Measurements from ENCODE around the gene EMD. TPM values are rescaled to one million over a fixed set of nuclear protein-coding genes. Genes with fewer than 3 reads are reported as not detected.
A peak's percentile ranks its signal among the peaks of the same experiment; 100 is the strongest.

EMD gene
- total RNA-seq, 1 donor = 39.3 TPM

DNA sequence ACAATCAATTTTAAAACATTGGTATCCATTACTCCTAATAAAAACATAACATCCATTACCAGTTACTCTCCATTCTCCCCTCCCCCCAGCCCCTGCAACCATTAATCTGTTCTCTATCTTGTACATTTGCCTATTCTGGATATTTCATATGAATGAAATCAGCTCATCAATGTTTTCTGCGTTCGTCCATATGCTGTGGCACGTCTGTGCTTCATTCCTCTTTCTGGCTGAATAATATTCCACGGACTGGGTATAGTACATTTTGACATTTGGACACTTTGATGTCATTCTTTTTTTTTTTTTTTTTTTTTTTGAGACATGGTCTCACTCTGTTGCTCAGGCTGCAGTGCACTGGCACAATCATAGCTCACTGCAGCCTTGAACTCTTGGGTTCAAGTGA is 24.8 kb downstream of the EMD start:
- no peaks in the 10 kb centered on the region for H3K27me3 ChIP-seq (ENCODE audit: insufficient read depth, low read length)
- peaks cover 22% of the 10 kb centered on the region for H3K4me1 ChIP-seq (ENCODE audit: insufficient read depth, low read length)
- no peak overlapping the region for H3K4me3 ChIP-seq (ENCODE audit: low read length)
- H3K9me3 ChIP-seq (ENCODE audit: low read depth, low read length) = no peaks in the 10 kb centered on the region

DNA sequence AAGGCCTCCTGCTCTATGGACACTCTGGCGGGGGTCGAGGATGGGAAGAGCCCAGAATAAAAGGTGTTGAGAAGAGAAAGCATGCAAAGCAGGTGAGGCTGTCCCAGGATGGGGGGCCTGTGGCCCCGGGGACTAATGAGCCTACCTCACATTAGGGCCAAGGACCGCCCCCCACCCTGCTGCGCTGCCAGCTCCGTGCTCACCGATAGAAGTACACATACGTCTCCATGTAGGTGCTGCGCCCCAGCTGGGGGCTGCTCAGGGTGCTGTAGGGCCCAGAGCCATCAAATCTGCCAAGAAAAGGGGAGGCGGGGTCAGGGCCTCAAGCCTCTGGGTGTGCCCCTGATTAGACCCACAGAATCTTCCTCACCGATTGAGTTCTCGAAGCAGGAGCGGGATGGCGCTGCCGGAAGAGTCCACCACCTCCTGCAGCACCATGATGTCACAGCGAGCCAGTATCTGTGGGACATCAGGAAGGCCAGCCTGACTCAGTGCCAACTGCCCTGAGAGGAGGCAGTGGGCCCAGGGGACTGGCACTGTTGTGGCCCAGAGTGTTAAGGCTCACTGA is 25.6 kb downstream of the EMD start:
- Histone ChIP-seq H3K27me3 (ENCODE audit: insufficient read depth, low read length) (no peaks in the 10 kb centered on the region), H3K9me3 (ENCODE audit: low read depth, low read length) (no peaks in the 10 kb centered on the region), H3K4me3 (ENCODE audit: low read length) (no peak overlapping the region), H3K4me1 (ENCODE audit: insufficient read depth, low read length) (peaks cover 17% of the 10 kb centered on the region)

- Histone ChIP-seq H3K4me1 (ENCODE audit: insufficient read depth, low read length) (peaks cover 31% of the 10 kb centered on the region), H3K27me3 (ENCODE audit: insufficient read depth, low read length) (no peaks in the 10 kb centered on the region), H3K4me3 (ENCODE audit: low read length) (peak overlapping the region; percentile 38), H3K9me3 (ENCODE audit: low read depth, low read length) (no peaks in the 10 kb centered on the region)
These were observed 29.6 kb downstream of the EMD start for GRCh38 chrX:154408659-154409221.

DNA sequence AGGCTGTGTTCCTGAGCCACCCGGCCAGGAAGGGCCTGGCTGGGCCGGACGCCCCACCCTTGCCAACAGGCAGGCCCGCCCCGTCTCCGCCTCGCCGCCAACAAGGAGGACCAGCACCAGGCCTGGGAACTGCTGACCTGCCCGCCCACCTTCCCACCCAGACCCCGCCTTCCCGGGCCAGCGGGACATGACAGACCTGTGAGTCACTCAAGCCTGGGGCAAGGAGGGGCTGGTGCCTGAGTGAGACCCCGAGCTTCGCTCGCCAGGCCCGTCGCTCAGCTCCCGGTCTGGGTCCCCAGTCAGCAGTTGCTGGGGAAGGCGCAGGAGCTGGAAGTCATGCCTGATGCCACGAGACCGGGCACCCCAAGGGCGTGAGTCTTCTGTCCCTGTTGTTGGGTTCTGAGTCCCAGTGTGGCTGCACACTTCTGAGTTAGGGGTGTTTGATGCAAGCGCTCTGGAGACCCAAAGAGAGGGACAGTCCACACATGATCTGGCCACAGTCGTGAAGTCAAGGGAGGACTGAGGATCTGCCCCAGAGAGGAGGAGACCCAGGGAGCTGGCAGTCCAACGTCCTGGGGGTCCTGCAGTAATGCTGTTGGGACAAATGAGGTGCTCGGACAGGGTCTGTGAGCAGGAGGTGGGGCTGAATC is 30.3 kb downstream of the EMD start, which contains the start of gene DNASE1L1:
Gene DNASE1L1, minus strand, starts transcription at position 33 of the 650 bp plus-strand sequence. CDS start 3,686 bp downstream, outside the sequence.
- H3K9me3 ChIP-seq (ENCODE audit: low read depth, low read length) = no peaks in the 10 kb centered on the region
- H3K4me3 ChIP-seq (ENCODE audit: low read length) = peak within 1 kb of the TSS; percentile 38
- no peaks in the 10 kb centered on the region for H3K27me3 ChIP-seq (ENCODE audit: insufficient read depth, low read length)
- H3K4me1 ChIP-seq (ENCODE audit: insufficient read depth, low read length) = peaks cover 31% of the 10 kb centered on the region

DNA sequence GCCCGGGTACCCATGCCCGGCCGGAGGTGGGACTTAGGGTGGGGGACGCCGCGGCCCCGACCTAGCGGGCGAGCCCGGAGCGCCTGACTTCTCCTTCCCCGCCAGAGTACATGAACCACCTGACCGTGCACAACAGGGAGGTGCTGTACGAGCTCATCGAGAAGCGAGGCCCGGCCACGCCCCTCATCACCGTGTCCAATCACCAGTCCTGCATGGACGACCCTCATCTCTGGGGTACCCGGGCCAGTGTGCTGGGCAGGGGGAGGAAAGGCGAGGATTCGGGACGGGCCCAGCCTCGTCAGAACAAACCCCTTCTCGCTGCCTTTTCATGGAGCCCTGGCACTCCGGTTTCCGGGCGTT is 32.9 kb downstream of the EMD start:
- H3K4me3 ChIP-seq (ENCODE audit: low read length) = peak overlapping the region; percentile 59
- no peaks in the 10 kb centered on the region for H3K27me3 ChIP-seq (ENCODE audit: insufficient read depth, low read length)

DNA sequence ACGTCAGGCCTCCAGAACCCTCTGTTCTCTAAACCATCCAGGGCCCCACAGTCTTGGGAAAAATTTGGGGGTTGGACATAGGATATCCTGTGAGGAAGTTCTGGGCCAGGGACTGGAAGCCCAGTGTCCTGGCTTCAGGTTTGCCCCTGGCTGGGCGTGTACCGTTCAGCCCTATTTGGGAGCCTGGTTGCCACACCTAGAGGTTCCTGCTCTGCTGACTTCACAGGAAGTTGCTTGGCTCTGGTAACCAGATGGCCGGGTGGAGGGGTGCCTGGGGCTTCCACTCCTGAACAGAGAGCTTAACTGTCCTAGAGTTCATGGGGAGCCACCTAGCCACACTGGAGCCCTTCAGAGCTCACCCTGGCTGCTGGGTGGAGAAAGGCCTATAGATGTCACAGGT is 33.4 kb downstream of the EMD start:
- Histone ChIP-seq H3K27me3 (ENCODE audit: insufficient read depth, low read length) (no peaks in the 10 kb centered on the region), H3K9me3 (ENCODE audit: low read depth, low read length) (no peaks in the 10 kb centered on the region), H3K4me3 (ENCODE audit: low read length) (peak overlapping the region; percentile 59), H3K4me1 (ENCODE audit: insufficient read depth, low read length) (peaks cover 31% of the 10 kb centered on the region)

More for the DNA sequence above, 32.9 kb downstream of the EMD start:
- peaks cover 31% of the 10 kb centered on the region for H3K4me1 ChIP-seq (ENCODE audit: insufficient read depth, low read length)
- no peaks in the 10 kb centered on the region for H3K9me3 ChIP-seq (ENCODE audit: low read depth, low read length)

DNA sequence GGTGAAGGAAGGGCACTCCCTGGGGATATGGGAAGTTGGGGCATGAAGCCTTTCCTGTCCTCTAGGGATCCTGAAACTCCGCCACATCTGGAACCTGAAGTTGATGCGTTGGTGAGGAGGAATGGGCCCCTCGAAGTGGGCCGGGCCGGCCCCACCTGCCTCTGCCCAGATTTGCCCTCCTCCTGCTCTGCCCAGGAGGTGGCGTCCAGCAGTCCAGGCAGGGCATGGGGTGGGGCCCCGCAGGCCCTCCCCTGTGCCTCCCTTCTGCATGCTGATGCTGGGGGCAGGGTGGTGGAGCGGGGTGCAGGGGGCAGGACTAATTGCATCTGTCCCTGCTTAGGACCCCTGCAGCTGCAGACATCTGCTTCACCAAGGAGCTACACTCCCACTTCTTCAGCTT is 34.0 kb downstream of the EMD start:
- peaks cover 26% of the 10 kb centered on the region for H3K4me1 ChIP-seq (ENCODE audit: insufficient read depth, low read length)
- H3K4me3 ChIP-seq (ENCODE audit: low read length) = no peak overlapping the region
- no peaks in the 10 kb centered on the region for H3K27me3 ChIP-seq (ENCODE audit: insufficient read depth, low read length)
- H3K9me3 ChIP-seq (ENCODE audit: low read depth, low read length) = no peaks in the 10 kb centered on the region

- H3K9me3 ChIP-seq (ENCODE audit: low read depth, low read length) = no peaks in the 10 kb centered on the region
- H3K4me1 ChIP-seq (ENCODE audit: insufficient read depth, low read length) = peaks cover 13% of the 10 kb centered on the region
- no peaks in the 10 kb centered on the region for H3K27me3 ChIP-seq (ENCODE audit: insufficient read depth, low read length)
- no peak overlapping the region for H3K4me3 ChIP-seq (ENCODE audit: low read length)
These were observed 38.1 kb downstream of the EMD start for GRCh38 chrX:154417157-154417556.

DNA sequence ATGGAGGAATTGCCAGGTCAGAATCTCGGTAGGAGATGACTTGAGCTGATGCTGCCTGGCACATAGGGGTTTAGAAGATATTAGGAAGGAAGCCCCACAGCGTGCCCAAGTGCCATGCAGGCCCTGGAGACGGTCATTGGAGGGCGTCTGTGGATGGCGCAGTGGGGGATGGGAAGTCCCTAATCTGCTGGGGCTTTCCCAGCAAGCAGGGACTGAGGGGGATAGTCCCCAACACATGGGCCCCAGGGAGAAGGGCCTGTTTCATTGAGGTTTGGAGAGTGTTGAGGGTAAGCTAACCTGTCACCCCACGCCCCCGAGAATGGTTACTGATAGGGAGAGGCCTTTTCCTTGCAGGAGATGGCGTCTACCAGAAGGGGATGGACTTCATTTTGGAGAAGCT is 40.1 kb downstream of the EMD start:
- Histone ChIP-seq H3K9me3 (ENCODE audit: low read depth, low read length) (no peaks in the 10 kb centered on the region), H3K4me1 (ENCODE audit: insufficient read depth, low read length) (peaks cover 2% of the 10 kb centered on the region), H3K27me3 (ENCODE audit: insufficient read depth, low read length) (no peaks in the 10 kb centered on the region), H3K4me3 (ENCODE audit: low read length) (no peak overlapping the region)

- Histone ChIP-seq H3K9me3 (ENCODE audit: low read depth, low read length) (no peaks in the 10 kb centered on the region), H3K27me3 (ENCODE audit: insufficient read depth, low read length) (no peaks in the 10 kb centered on the region), H3K4me1 (ENCODE audit: insufficient read depth, low read length) (peaks cover 4% of the 10 kb centered on the region), H3K4me3 (ENCODE audit: low read length) (no peak overlapping the region)
These were observed 40.8 kb downstream of the EMD start for GRCh38 chrX:154419688-154420401.

GRCh38 chrX:154420402-154420756 is 41.3 kb downstream of the EMD start:
- Histone ChIP-seq H3K27me3 (ENCODE audit: insufficient read depth, low read length) (no peaks in the 10 kb centered on the region), H3K4me3 (ENCODE audit: low read length) (no peak overlapping the region), H3K9me3 (ENCODE audit: low read depth, low read length) (no peaks in the 10 kb centered on the region), H3K4me1 (ENCODE audit: insufficient read depth, low read length) (peaks cover 4% of the 10 kb centered on the region)

DNA sequence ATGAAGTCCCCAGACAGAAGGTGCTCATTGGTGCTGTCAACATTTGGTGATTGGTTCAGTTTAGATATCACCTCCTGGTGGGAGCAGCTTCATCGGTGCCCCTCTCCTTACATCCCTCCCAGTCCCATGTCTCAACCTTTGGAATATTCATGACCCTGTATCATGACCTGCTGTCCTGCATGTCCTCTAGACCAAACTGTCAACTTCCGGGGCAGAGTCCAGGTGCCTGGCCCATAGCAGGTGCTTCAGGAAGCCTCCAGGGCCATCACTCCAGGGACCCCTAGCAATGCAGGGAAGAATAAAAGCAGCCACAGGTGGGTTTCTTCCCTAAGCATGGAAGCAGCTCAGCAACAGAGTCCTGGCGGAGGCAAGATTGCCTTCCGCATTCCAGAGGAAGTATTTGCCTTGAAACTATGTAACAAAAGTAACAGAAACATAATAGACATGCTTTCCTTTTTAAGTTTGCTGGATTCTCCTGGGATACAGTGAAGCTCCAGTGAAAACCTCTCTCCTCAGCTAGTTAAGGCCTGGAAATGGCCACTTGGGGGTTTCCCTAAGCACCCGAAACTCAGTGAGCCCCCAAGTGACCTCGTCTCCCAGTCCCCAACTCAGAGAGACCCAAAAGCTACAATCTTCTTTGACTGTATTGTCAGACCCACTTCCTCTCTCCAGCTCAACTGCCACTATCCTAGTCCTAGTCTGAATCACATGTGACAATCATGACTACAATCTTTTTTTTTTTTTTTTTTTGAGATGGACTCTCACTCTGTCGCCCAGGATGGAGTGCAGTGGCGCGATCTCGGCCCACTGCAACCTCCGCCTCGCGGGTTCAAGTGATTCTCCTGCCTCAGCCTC is 48.0 kb downstream of the EMD start:
- Histone ChIP-seq H3K9me3 (ENCODE audit: low read depth, low read length) (no peaks in the 10 kb centered on the region), H3K4me1 (ENCODE audit: insufficient read depth, low read length) (peaks cover 39% of the 10 kb centered on the region), H3K4me3 (ENCODE audit: low read length) (no peak overlapping the region), H3K27me3 (ENCODE audit: insufficient read depth, low read length) (no peaks in the 10 kb centered on the region)

DNA sequence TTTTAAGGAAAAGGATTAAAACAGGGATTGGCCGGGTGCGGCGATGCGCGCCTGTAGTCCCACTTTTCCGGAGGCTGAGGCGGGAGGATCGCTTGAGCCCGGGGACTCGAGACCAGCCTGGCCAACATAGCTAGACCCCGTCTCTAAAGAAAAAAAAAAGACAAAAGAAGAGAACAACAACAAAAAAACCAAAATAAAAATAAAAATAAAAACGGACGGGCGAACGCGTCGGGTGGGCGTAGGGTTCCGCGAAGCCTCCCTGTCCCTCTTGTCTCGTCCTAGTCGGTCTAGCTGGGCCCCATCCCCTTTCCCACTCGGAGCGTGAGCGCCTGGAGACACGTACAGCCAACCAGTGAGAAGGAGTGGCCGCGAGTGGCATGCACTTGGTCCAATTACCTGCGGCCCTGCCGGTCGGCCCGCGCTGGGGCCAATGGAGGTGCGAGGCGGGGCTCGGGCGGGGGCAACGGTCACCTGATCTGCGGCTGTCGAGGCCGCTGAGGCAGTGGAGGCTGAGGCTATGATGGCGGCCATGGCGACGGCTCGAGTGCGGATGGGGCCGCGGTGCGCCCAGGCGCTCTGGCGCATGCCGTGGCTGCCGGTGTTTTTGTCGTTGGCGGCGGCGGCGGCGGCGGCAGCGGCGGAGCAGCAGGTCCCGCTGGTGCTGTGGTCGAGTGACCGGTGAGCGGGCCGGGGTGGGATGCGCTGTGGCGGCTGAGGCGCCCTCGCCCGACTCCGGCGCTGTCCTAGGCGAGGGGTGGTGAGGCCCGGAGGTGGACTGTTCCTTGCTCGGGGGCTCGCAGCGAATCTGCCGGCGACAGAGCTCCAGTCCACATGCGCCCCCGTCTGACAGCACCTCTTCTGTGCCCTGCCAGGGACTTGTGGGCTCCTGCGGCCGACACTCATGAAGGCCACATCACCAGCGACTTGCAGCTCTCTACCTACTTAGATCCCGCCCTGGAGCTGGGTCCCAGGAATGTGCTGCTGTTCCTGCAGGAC is 49.4 kb downstream of the EMD start, which contains the start of gene ATP6AP1:
Gene ATP6AP1, plus strand, starts transcription at position 502 of the 996 bp plus-strand sequence. Its CDS starts 16 bp downstream, at position 518.
- peak within 1 kb of the TSS; percentile 49 for H3K4me3 ChIP-seq (ENCODE audit: low read length)
- no peaks in the 10 kb centered on the region for H3K27me3 ChIP-seq (ENCODE audit: insufficient read depth, low read length)
- H3K9me3 ChIP-seq (ENCODE audit: low read depth, low read length) = no peaks in the 10 kb centered on the region
- peaks cover 39% of the 10 kb centered on the region for H3K4me1 ChIP-seq (ENCODE audit: insufficient read depth, low read length)

GRCh38 chrX:154429711-154430110 is 50.6 kb downstream of the EMD start:
- Histone ChIP-seq H3K4me1 (ENCODE audit: insufficient read depth, low read length) (peaks cover 35% of the 10 kb centered on the region), H3K9me3 (ENCODE audit: low read depth, low read length) (no peaks in the 10 kb centered on the region), H3K27me3 (ENCODE audit: insufficient read depth, low read length) (no peaks in the 10 kb centered on the region), H3K4me3 (ENCODE audit: low read length) (peak overlapping the region; percentile 49)
